B cell (primary cell): ENCODE measurements around the gene SRXN1. TPM values are rescaled to one million over a fixed set of nuclear protein-coding genes. Genes with fewer than 3 reads are reported as not detected.
A peak's percentile ranks its signal among the peaks of the same experiment; 100 is the strongest.

Experiments used
- ATAC-seq: fragments of 200-7000 bp; cut with Tn5 transposase; one replicate; pipeline ENCODE4 v1.10.0; 2021; ENCODE audit warnings: low read depth, mild to moderate bottlenecking, moderate number of reproducible peaks, moderate library complexity
- CTCF ChIA-PET: fragments of 350-600 bp; sonication (Branson Sonifier 250); formaldehyde crosslinking; loops from one replicate; lab custom pipeline; 2021; ENCODE audit warnings: antibody characterized with exemption, inconsistent platforms; lab: Charles Lee
- POLR2A ChIA-PET: fragments of 350-600 bp; sonication (Branson Sonifier 250); formaldehyde crosslinking; loops from one replicate; lab custom pipeline; 2021; ENCODE audit warnings: antibody characterized with exemption; lab: Charles Lee
- DNase-seq: peaks from one replicate; pipeline ENCODE4 v3.0.0; 2013
- H2AFZ ChIP-seq: 2 replicates; pipeline ENCODE4 v1.6.1; 2012; ENCODE audit warnings: mild to moderate bottlenecking, low read depth, low read length; ENCODE audit not compliant: insufficient read depth, poor library complexity, severe bottlenecking
- H3K27ac ChIP-seq, 2 donors: 1 replicate in 1 of 2; 2 replicates in 1 of 2; pipeline ENCODE4 v1.5.1; 2012 to 2013; ENCODE audit warnings: low read length in 2 of 2, mild to moderate bottlenecking in 2 of 2, moderate library complexity in 1 of 2
- H3K27me3 ChIP-seq, 4 experiments: fragments of 200-600 bp in 1 of 4; sonication (generic) in 1 of 4; replicated peaks in 1 of 4; 1 replicate in 2 of 4; 2 replicates in 2 of 4; pipeline versions ENCODE4 v1.6.1 to v1.7.0; 2013 to 2016; ENCODE audit warnings: low read length in 3 of 4, mild to moderate bottlenecking in 2 of 4, mixed read lengths in 1 of 4, moderate library complexity in 1 of 4; ENCODE audit not compliant: insufficient read depth in 4 of 4, control insufficient read depth in 3 of 4; ENCODE audit errors: control extremely low read depth in 1 of 4
- H3K36me3 ChIP-seq, 2 experiments: replicated peaks in 1 of 2; 1 replicate in 1 of 2; 2 replicates in 1 of 2; pipeline versions ENCODE4 v1.6.1 to v1.7.1; 2013; ENCODE audit warnings: low read length in 1 of 2; ENCODE audit not compliant: insufficient read depth in 2 of 2, control insufficient read depth in 1 of 2; ENCODE audit errors: control extremely low read depth in 1 of 2, extremely low read depth in 1 of 2
- H3K4me1 ChIP-seq, 2 donors: fragments of 200-600 bp in 1 of 2; sonication (generic) in 1 of 2; 1 replicate in 1 of 2; 2 replicates in 1 of 2; pipeline versions ENCODE4 v1.5.1 to v1.6.1; 2013 to 2017; ENCODE audit warnings: low read length in 2 of 2; ENCODE audit not compliant: control insufficient read depth in 2 of 2, insufficient read depth in 2 of 2
- H3K4me2 ChIP-seq: replicated peaks from 2 replicates; pipeline ENCODE3; 2012; ENCODE audit warnings: mild to moderate bottlenecking, low read depth, low read length; ENCODE audit not compliant: poor library complexity, severe bottlenecking
- H3K4me3 ChIP-seq, 5 experiments: fragments of 200-600 bp in 1 of 5; sonication (generic) in 1 of 5; 1 replicate in 3 of 5; 2 replicates in 2 of 5; pipeline versions ENCODE4 v1.5.1 to v1.7.0; 2011 to 2016; ENCODE audit warnings: low read length in 4 of 5, mild to moderate bottlenecking in 4 of 5, low read depth in 2 of 5, control low read depth in 1 of 5, moderate library complexity in 1 of 5; ENCODE audit not compliant: insufficient read depth in 1 of 5; ENCODE audit errors: control extremely low read depth in 1 of 5, extremely low read depth in 1 of 5
- H3K79me2 ChIP-seq: fragments of 200-600 bp; sonication (generic); one replicate; pipeline ENCODE4 v1.6.0; 2016; ENCODE audit warnings: low read length; ENCODE audit not compliant: control insufficient read depth, insufficient read depth
- H3K9ac ChIP-seq: fragments of 200-600 bp; sonication (generic); 2 replicates; pipeline ENCODE4 v1.6.1; 2017; ENCODE audit warnings: mild to moderate bottlenecking, low read length, moderate library complexity
- H3K9me3 ChIP-seq, 3 donors: one replicate each; pipeline versions ENCODE4 v1.6.1 to v1.7.1; 2013; ENCODE audit warnings: low read length in 2 of 3; ENCODE audit not compliant: control insufficient read depth in 2 of 3, insufficient read depth in 1 of 3; ENCODE audit errors: control extremely low read depth in 1 of 3
- H4K20me1 ChIP-seq: 2 replicates; pipeline ENCODE4 v1.6.0; 2012; ENCODE audit warnings: mild to moderate bottlenecking, low read length; ENCODE audit not compliant: insufficient read depth, control insufficient read depth, poor library complexity, severe bottlenecking
- H3K27ac Mint-ChIP-seq: one replicate; pipeline ENCODE4 v1.8.0; 2021; ENCODE audit warnings: mixed read lengths
- H3K27me3 Mint-ChIP-seq: one replicate; pipeline ENCODE4 v1.8.0; 2021; ENCODE audit warnings: mixed read lengths
- H3K4me1 Mint-ChIP-seq: one replicate; pipeline ENCODE4 v1.8.0; 2021; ENCODE audit warnings: mixed read lengths
- H3K4me3 Mint-ChIP-seq: one replicate; pipeline ENCODE4 v1.8.0; 2021; ENCODE audit warnings: mixed read lengths
- H3K9me3 Mint-ChIP-seq: one replicate; pipeline ENCODE4 v1.8.0; 2022; ENCODE audit warnings: mixed read lengths; ENCODE audit not compliant: insufficient read depth
- CTCF ChIP-seq: fragments of 200-600 bp; IDR thresholded peaks from one replicate; pipeline ENCODE4 v1.8.0; 2022; ENCODE audit warnings: antibody characterized with exemption, mild to moderate bottlenecking
- EZH2 ChIP-seq: IDR thresholded peaks from 2 replicates; pipeline ENCODE4 v1.6.1; 2012; ENCODE audit warnings: borderline replicate concordance, low read depth, mild to moderate bottlenecking, moderate library complexity, low read length; ENCODE audit not compliant: insufficient read depth, poor library complexity, severe bottlenecking
- WGBS: methylation state at CpG from one replicate; pipeline ENCODE4 v1.1.5; 2013; ENCODE audit warnings: missing lambda C conversion rate; ENCODE audit not compliant: insufficient coverage; 5-methylcytosine and 5-hydroxymethylcytosine counted together
- intact Hi-C: fragments of 100-400 bp; cut with micrococcal nuclease; formaldehyde crosslinking; loops from one replicate; pipeline ENCODE4 v1.10.0; 2022
- polyA plus RNA-seq: library from polyadenylated mRNA; depleted of rRNA; stranded (reverse); fragments of >200 nt; gene quantifications from 2 replicates; pipeline ENCODE4 v1.2.3, GENCODE V29; 2012
- total RNA-seq, 2 donors: library from RNA; stranded (reverse); fragments of 120-200 nt in 1 of 2; gene quantifications; 1 replicate in 1 of 2; 2 replicates in 1 of 2; pipeline versions ENCODE4 v1.2.3 to v1.2.4, GENCODE V29; 2013 to 2022

SRXN1 gene
- total and polyA plus RNA-seq, 2 donors (not counting 1 experiment from before 2014, with no cell fraction given), result 1.3 to 4.5 TPM

GRCh38 chr20:654417-654750 is 1.4 kb upstream of the SRXN1 start:
- no peak for ATAC-seq
- H3K27ac Mint-ChIP-seq, result no peak overlapping the region
- no peak overlapping the region for H2AFZ ChIP-seq

More at GRCh38 chr20:654417-654750, 1.4 kb upstream of the SRXN1 start:
- DNase-seq, result no peak
- no peak for TF ChIP-seq EZH2
- TF ChIP-seq CTCF, result no peak
- intact Hi-C loops, result no loop called here
- Histone ChIP-seq H3K27me3 (peaks cover 0 to 12% (median 4%) of the 10 kb centered on the region in 4 experiments), H3K27ac (no peak overlapping the region), H3K79me2 (no peaks in the 10 kb centered on the region), H3K4me2 (no peak overlapping the region), H4K20me1 (no peaks in the 10 kb centered on the region), H3K9me3 (no peaks in the 10 kb centered on the region), H3K9ac (no peak overlapping the region), H3K4me3 (no peak overlapping the region), H3K36me3 (no peaks in the 10 kb centered on the region), H3K4me1 (peaks cover 10 to 18% of the 10 kb centered on the region in 2 donors)
- peak overlapping the region; percentile 77 for H3K4me3 Mint-ChIP-seq
- CTCF ChIA-PET, result interaction anchor here (1.2 to 1.5 kb wide), 2 partner anchors 9 to 10 kb away, joined by 3 to 7 read pairs; no protein-coding TSS in a partner anchor
- peaks cover 20% of the 10 kb centered on the region for H3K4me1 Mint-ChIP-seq
- POLR2A ChIA-PET, result no interaction called here
- no CpG with 5 or more reads among the region's 3 CpGs for WGBS
- peaks cover 23% of the 10 kb centered on the region for H3K27me3 Mint-ChIP-seq
- no peaks in the 10 kb centered on the region for H3K9me3 Mint-ChIP-seq
